Activated CD4-positive, alpha-beta memory T cell treated with anti-CD3 and anti-CD28 coated beads, Interleukin-2, amount 10 ng/mL, durations not matched to agents 7 days and 5 days (primary cell): ENCODE results near the gene IFNAR2. TPM values are rescaled to one million over a fixed set of nuclear protein-coding genes. Genes with fewer than 3 reads are reported as not detected.
"Not testable (repeated sequence)": the region's sequence is repeated elsewhere in the genome, so short reads cannot be mapped to it uniquely, and the experiment has no call there.

ENCODE experiments used
- CTCF ChIA-PET: fragments of 350-600 bp; sonication (Branson Sonifier 250); formaldehyde crosslinking; loops from one replicate; lab custom pipeline; 2021; ENCODE audit warnings: antibody characterized with exemption, inconsistent platforms; lab: Charles Lee
- POLR2A ChIA-PET: fragments of 350-600 bp; sonication (Branson Sonifier 250); formaldehyde crosslinking; loops from one replicate; lab custom pipeline; 2021; ENCODE audit warnings: antibody characterized with exemption; lab: Charles Lee
- DNase-seq: peaks from one replicate; pipeline ENCODE4 v3.0.0-alpha.2; 2020
- H3K27ac Mint-ChIP-seq: one replicate; pipeline ENCODE4 v1.8.0; 2021; ENCODE audit warnings: mild to moderate bottlenecking, mixed read lengths
- H3K27me3 Mint-ChIP-seq: one replicate; pipeline ENCODE4 v1.8.0; 2021; ENCODE audit warnings: mixed read lengths
- H3K36me3 Mint-ChIP-seq: one replicate; pipeline ENCODE4 v1.8.0; 2021; ENCODE audit warnings: low read depth, mixed read lengths
- H3K4me1 Mint-ChIP-seq: one replicate; pipeline ENCODE4 v1.8.0; 2021; ENCODE audit warnings: mixed read lengths
- H3K4me3 Mint-ChIP-seq: one replicate; pipeline ENCODE4 v1.8.0; 2021; ENCODE audit warnings: mild to moderate bottlenecking, mixed read lengths
- H3K9me3 Mint-ChIP-seq: one replicate; pipeline ENCODE4 v1.8.0; 2021; ENCODE audit warnings: mixed read lengths
- total RNA-seq, 2 experiments: library from RNA; stranded (reverse); gene quantifications; one replicate each; pipeline ENCODE4 v1.2.3, GENCODE V29; 2021

Gene IFNAR2
- total RNA-seq, 2 experiments from 2014 or later, result 60.1 to 61.9 TPM

DNA sequence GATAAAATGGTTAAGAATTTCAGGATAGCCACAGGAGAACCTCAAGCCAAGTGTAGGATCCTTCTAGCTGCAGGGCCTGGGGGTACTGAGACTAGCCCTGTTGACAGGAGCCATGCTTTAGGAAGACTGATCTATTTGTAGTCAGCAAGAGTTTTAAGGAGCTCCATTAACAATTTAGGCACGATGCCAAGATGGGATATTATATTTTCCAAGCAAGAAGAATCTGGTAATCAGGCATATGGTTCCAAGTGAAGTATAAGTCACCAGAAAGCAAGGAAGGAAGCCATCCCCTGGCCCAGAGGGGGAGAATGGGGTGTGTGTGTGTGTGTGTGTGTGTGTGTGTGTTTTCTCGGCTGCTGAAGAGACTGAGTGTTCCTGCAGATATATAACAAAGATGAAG, 7.0 kb downstream of the IFNAR2 start:
- H3K9me3 Mint-ChIP-seq, result no peaks in the 10 kb centered on the region
- DNase-seq, result no peak
- CTCF ChIA-PET, result interaction anchor here (0.7 to 2.9 kb wide), 3 partner anchors 25 to 128 kb away, joined by 3 to 11 read pairs (median 3); no protein-coding TSS in a partner anchor
- H3K4me3 Mint-ChIP-seq, result no peak overlapping the region
- H3K36me3 Mint-ChIP-seq, result peaks cover 60% of the 10 kb centered on the region
- no peaks in the 10 kb centered on the region for H3K27me3 Mint-ChIP-seq
- H3K4me1 Mint-ChIP-seq, result peaks cover 77% of the 10 kb centered on the region
- POLR2A ChIA-PET, result interaction anchor here (4.1 kb wide), 1 partner anchor 30 kb away, joined by 25 read pairs; the partner anchor contains the start of gene IL10RB
- H3K27ac Mint-ChIP-seq, result peak overlapping the region; percentile 92

DNA sequence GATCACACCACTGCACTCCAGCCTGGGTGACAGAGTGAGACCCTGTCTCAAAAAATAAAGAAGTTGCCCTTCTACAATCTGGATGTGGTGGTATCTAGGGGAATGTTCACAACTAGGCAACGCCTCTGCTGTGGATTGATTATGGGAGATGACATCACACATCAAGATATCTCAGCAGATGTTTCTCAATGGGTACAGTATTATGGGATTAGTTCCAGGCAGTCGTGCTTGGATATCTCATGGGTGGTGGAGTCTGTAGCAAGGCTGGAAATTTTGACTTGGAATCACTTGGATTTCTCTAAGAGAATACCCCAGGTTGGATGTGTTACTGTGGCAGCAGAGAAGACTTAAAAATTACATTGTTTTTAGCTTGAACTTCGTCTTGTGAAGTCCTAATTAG, 7.7 kb downstream of the IFNAR2 start:
- ChIA-PET CTCF (interaction anchor here (1.0 to 2.9 kb wide), 3 partner anchors 24 to 87 kb away, joined by 3 to 11 read pairs (median 4); partner anchors contain the start of gene IFNAR1), POLR2A (interaction anchor here (1.0 to 4.1 kb wide), 10 partner anchors 10 to 242 kb away, joined by 4 to 25 read pairs (median 5); partner anchors contain the start of genes IFNAR1, IL10RB and TMEM50B)
- Mint-ChIP-seq H3K4me1 (peaks cover 77% of the 10 kb centered on the region), H3K9me3 (no peaks in the 10 kb centered on the region), H3K27me3 (no peaks in the 10 kb centered on the region), H3K27ac (peak overlapping the region; percentile 92), H3K36me3 (peaks cover 61% of the 10 kb centered on the region), H3K4me3 (peak overlapping the region; percentile 1)
- no peak for DNase-seq

DNA sequence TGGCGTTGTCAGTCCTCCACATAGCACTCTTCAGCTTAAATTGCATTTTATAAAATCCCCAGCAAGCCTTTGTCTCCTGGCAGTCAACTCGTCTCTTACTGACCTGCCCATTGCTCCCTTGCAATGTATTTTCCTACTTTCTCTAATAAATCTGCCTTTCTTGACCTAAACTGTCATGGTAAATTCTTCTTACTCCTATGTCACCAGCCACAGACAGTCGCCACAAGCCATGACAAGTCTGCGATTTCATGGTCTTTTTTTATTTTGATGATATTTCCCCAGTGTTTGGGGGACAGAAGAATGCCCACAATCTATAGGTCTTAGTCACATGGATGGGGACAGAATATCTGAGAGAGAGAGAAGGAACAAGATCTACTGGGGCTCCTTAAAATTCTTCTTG, 8.4 kb downstream of the IFNAR2 start:
- ChIA-PET POLR2A (interaction anchor here (0.7 to 4.1 kb wide), 14 partner anchors 8 to 305 kb away, joined by 3 to 25 read pairs (median 5); partner anchors contain the start of genes IFNAR1, IFNAR2, IL10RB and SON), CTCF (interaction anchor here (1.0 to 2.9 kb wide), 8 partner anchors 8 to 124 kb away, joined by 3 to 11 read pairs (median 4); partner anchors contain the start of gene IFNAR1)
- Mint-ChIP-seq H3K27me3 (no peaks in the 10 kb centered on the region), H3K4me3 (peak overlapping the region; percentile 41), H3K4me1 (peaks cover 71% of the 10 kb centered on the region), H3K9me3 (no peaks in the 10 kb centered on the region), H3K36me3 (peaks cover 56% of the 10 kb centered on the region), H3K27ac (peak overlapping the region; percentile 92)
- no peak for DNase-seq

DNA sequence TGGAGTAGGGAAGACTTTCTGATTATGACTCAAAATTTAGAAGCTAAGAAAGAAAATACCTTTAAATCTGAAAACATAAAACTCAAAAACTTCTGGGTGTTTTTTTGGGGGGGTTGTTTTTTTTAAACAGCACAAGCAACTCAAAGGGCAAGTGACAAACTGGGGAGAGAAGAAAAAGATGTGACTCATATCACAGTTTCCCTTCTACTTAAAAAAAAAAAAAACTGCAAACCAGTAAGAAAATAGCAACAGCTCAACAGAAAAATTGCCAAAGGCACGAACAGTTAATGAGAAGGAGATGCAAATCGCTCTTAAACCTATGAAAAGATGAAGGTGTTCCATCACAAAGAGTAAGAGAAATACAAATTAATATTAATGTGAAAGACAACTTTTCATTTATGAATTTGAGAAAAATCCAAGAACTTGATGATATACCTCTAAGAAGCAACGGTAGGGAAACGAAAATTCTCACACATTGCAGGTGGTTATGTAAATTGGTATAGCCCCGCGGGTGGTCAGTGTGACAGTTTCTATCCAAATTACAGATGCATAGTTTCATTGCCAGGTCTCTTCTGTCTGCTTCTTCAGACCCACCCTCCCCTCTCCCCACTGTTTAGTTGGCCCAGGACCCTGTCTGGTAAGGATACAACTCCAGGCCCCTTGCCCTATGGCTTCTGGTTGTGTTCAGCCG, 9.0 kb downstream of the IFNAR2 start:
- Mint-ChIP-seq H3K4me3 (peak overlapping the region; percentile 41), H3K27ac (peak overlapping the region; percentile 92), H3K4me1 (peaks cover 71% of the 10 kb centered on the region), H3K9me3 (no peaks in the 10 kb centered on the region), H3K36me3 (peaks cover 56% of the 10 kb centered on the region), H3K27me3 (no peaks in the 10 kb centered on the region)
- ChIA-PET POLR2A (interaction anchor here (0.7 to 4.1 kb wide), 15 partner anchors 9 to 304 kb away, joined by 3 to 25 read pairs (median 5); partner anchors contain the start of genes IFNAR1, IFNAR2, IL10RB and SON), CTCF (interaction anchor here (1.0 to 2.9 kb wide), 8 partner anchors 8 to 206 kb away, joined by 3 to 11 read pairs (median 4); partner anchors contain the start of gene IFNAR1)
- DNase-seq, result peak; percentile 26

DNA sequence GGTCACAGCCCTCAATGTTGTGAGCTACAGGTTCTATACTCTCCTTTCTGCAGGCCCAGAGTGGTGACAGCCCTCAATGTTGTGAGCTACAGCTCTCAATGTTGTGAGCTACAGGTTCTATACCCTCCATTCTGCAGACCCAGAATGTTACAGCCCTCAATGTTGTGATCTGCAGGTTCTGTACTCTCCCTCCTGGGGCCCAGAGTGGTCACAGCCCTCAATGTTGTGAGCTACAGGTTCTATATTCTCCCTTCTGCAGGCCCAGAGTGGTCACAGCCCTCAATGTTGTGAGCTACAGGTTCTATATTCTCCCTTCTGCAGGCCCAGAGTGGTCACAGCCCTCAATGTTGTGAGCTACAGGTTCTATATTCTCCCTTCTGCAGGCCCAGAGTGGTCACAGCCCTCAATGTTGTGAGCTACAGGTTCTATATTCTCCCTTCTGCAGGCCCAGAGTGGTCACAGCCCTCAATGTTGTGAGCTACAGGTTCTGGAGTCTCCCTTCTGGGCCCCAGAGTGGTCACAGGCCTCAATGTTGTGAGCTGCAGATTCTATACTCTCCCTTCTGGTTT, 9.9 kb downstream of the IFNAR2 start:
- H3K9me3 Mint-ChIP-seq, DNase-seq, H3K27me3 Mint-ChIP-seq: not testable (repeated sequence)
- ChIA-PET POLR2A (interaction anchor here (0.7 to 4.1 kb wide), 6 partner anchors 10 to 240 kb away, joined by 3 to 25 read pairs (median 12); partner anchors contain the start of genes IFNAR1, IFNAR2, IL10RB and TMEM50B), CTCF (interaction anchor here (1.0 to 2.9 kb wide), 4 partner anchors 42 to 205 kb away, joined by 3 to 11 read pairs (median 5); no protein-coding TSS in a partner anchor)
- H3K36me3 Mint-ChIP-seq, result peaks cover 57% of the 10 kb centered on the region
- peaks cover 73% of the 10 kb centered on the region for H3K4me1 Mint-ChIP-seq
- H3K27ac Mint-ChIP-seq, result peak overlapping the region; percentile 92
- H3K4me3 Mint-ChIP-seq, result peak overlapping the region; percentile 41

DNA sequence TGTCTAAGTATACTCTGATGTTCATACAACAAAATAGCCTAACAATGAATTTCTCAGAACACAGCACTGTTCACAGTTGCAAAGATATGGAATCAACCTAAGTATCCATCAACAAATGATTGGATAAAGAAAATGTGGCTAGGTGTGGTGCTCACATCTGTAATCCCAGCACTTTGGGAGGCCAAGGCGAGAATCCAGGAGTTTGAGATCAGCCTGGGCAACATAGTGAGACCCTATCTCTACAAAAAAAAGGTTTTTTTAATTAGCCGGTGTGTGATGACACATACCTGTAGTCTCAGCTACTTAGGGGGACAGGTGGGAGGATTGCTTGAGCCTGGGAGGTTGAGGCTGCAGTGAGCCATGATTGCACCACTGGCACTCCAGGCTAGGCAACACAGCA, 10.7 kb downstream of the IFNAR2 start:
- Mint-ChIP-seq H3K27ac (no peak overlapping the region), H3K9me3 (no peaks in the 10 kb centered on the region), H3K4me1 (peaks cover 78% of the 10 kb centered on the region), H3K27me3 (no peaks in the 10 kb centered on the region), H3K36me3 (peaks cover 57% of the 10 kb centered on the region), H3K4me3 (no peak overlapping the region)
- ChIA-PET POLR2A (interaction anchor here (2.0 kb wide), 1 partner anchor 8 kb away, joined by 14 read pairs; no protein-coding TSS in a partner anchor), CTCF (interaction anchor here (0.6 to 0.7 kb wide), 2 partner anchors 24 to 43 kb away, joined by 3 read pairs; no protein-coding TSS in a partner anchor)
- DNase-seq, result no peak

DNA sequence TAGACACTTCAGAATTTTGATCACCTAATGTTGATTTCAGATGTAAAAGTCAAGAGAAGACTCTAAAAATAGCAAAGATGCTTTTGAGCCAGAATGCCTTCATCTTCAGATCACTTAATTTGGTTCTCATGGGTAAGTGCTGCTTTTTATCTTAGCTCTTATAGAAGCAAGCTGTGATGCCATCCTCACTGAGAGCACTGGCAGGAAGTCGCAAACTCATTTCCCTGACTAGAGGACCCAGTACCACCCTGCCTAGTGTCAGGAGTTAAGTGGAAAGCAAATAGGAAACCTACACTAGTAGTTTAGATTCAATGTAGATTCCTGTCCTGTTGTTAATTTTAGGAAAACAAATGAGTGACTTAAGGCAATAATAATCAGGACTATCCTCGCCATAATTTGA, 12.1 kb downstream of the IFNAR2 start:
- no peak overlapping the region for H3K4me3 Mint-ChIP-seq
- ChIA-PET CTCF (no interaction called here), POLR2A (interaction anchor here (1.4 to 2.0 kb wide), 2 partner anchors 10 to 24 kb away, joined by 4 to 14 read pairs; partner anchors contain the start of gene IL10RB)
- H3K36me3 Mint-ChIP-seq, result peaks cover 61% of the 10 kb centered on the region
- no peak for DNase-seq
- peak overlapping the region; percentile 42 for H3K27ac Mint-ChIP-seq
- peaks cover 81% of the 10 kb centered on the region for H3K4me1 Mint-ChIP-seq
- no peaks in the 10 kb centered on the region for H3K9me3 Mint-ChIP-seq
- H3K27me3 Mint-ChIP-seq, result no peaks in the 10 kb centered on the region

DNA sequence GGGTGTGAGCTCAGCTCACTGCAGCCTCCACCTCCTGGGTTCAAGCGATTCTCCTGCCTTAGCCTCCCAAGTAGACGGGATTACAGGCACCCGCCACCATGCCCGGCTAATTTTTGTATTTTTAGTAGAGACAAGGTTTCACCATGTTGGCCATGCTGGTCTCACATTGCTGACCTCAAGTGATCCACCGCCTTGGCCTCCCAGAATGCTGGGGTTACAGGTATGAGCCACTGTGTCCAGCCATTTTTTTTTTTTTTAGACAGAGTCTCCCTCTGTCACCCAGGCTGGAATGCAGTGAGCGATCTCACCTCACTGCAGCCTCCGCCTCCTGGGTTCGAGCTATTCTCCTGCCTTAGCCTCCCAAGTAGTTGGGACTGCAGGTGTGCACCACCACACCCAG, 13.1 kb downstream of the IFNAR2 start:
- H3K4me3 Mint-ChIP-seq, H3K9me3 Mint-ChIP-seq, H3K27me3 Mint-ChIP-seq, H3K27ac Mint-ChIP-seq, CTCF ChIA-PET: not testable (repeated sequence)
- peaks cover 80% of the 10 kb centered on the region for H3K4me1 Mint-ChIP-seq
- H3K36me3 Mint-ChIP-seq, result peaks cover 66% of the 10 kb centered on the region
- POLR2A ChIA-PET, result interaction anchor here (3.3 kb wide), 1 partner anchor 12 kb away, joined by 24 read pairs; no protein-coding TSS in a partner anchor
- DNase-seq, result peak; percentile 14

DNA sequence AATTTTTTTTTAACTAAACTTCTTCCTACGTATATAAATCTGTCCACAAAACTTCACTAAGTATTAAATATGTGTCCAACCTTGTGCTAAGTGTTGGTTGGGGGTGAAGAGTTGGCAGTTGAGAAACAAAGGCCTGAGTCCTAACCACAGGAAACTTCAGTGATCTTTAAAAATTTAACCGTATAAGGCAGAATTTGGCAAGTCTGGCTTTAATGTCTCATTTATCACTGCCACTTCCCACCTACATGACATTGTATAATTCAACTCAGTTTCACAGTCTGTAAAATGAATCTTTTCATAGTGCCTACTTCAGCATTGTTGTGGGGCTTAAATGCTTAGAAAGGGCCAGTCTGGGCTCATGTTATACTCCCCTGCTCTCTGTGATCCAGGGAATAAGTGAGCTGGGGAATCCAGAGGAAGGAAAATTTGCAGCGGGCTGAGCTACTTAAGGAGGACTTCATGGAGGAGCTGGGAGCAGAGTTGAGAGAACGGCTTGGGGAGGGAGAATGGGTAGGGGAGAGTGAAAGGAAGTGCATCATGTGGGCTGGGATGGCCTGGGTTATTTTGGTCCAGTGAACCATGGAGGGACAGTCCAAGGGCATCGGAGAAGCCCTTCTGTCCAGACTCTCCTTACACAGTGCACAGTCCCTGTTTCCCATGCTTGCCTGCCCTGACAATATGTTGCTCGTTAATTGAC, 14.5 kb downstream of the IFNAR2 start:
- peaks cover 71% of the 10 kb centered on the region for H3K4me1 Mint-ChIP-seq
- peak overlapping the region; percentile 86 for H3K27ac Mint-ChIP-seq
- H3K9me3 Mint-ChIP-seq, result no peaks in the 10 kb centered on the region
- H3K4me3 Mint-ChIP-seq, result peak overlapping the region; percentile 29
- H3K27me3 Mint-ChIP-seq, result no peaks in the 10 kb centered on the region
- ChIA-PET CTCF (interaction anchor here (1.2 to 1.8 kb wide), 2 partner anchors 81 to 117 kb away, joined by 3 to 9 read pairs; partner anchors contain the start of gene IFNAR1), POLR2A (interaction anchor here (0.9 to 3.3 kb wide), 2 partner anchors 10 to 13 kb away, joined by 3 to 24 read pairs; no protein-coding TSS in a partner anchor)
- H3K36me3 Mint-ChIP-seq, result peaks cover 73% of the 10 kb centered on the region
- peak; percentile 12 for DNase-seq

DNA sequence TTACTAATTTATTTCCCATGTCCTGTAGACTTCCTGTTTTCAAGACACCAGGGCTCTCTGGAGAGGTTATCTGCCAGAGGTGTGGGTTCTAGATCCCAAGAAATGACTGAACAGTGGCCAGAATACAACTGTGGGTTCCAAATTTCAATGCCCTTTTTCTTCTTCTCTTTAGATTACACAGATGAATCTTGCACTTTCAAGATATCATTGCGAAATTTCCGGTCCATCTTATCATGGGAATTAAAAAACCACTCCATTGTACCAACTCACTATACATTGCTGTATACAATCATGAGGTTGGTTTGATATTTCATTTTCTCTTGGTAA, 15.0 kb downstream of the IFNAR2 start:
- Mint-ChIP-seq H3K27ac (peak overlapping the region; percentile 86), H3K36me3 (peaks cover 76% of the 10 kb centered on the region), H3K9me3 (no peaks in the 10 kb centered on the region), H3K27me3 (no peaks in the 10 kb centered on the region), H3K4me3 (no peak overlapping the region), H3K4me1 (peaks cover 71% of the 10 kb centered on the region)
- POLR2A ChIA-PET, result interaction anchor here (0.9 to 3.3 kb wide), 3 partner anchors 9 to 13 kb away, joined by 3 to 24 read pairs (median 3); no protein-coding TSS in a partner anchor
- no peak for DNase-seq
- CTCF ChIA-PET, result interaction anchor here (1.2 to 1.8 kb wide), 2 partner anchors 80 to 117 kb away, joined by 3 to 9 read pairs; partner anchors contain the start of gene IFNAR1

DNA sequence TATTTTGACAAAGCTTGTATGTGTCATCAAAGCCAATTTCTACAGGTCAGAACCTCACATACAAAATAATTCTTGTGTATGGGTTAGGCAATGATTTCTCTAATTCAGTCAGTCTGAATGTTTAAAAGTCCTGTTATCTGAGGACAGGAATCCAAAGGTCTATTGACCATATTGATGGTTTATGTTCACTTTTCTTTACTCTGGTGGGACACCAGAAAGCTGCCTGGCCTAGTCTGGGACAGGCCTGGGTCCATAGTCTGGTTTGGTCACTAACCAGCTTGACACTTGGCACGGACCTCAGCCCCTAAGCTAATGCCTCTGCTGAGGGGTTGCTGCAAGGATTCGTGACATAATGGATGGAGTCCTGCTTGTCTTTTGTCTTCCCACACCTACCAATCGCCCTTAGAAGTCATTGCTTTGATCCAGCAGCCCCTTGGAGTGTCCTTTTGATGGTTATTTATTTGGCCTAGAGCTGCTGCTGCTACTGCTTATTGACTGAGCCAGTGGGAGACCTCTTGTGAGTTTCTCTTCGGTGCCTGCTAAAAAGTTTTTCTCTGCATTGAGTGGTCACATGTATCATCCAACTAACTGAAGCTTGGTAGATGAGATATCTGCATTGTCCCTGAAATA, 15.7 kb downstream of the IFNAR2 start:
- Mint-ChIP-seq H3K4me1 (peaks cover 66% of the 10 kb centered on the region), H3K36me3 (peaks cover 78% of the 10 kb centered on the region)

More for the DNA sequence above, 15.7 kb downstream of the IFNAR2 start:
- Mint-ChIP-seq H3K4me3 (no peak overlapping the region), H3K27me3 (no peaks in the 10 kb centered on the region), H3K27ac (peak overlapping the region; percentile 86), H3K9me3 (no peaks in the 10 kb centered on the region)
- DNase-seq, result no peak
- ChIA-PET CTCF (interaction anchor here (1.8 kb wide), 1 partner anchor 116 kb away, joined by 9 read pairs; no protein-coding TSS in a partner anchor), POLR2A (interaction anchor here (0.9 to 3.3 kb wide), 3 partner anchors 9 to 14 kb away, joined by 3 to 24 read pairs (median 3); no protein-coding TSS in a partner anchor)
